Stimulated activated CD8-positive, alpha-beta memory T cell treated with anti-CD3 and anti-CD28 coated beads, Interleukin-12 subunit alpha, Interleukin-12 subunit beta, amount 100 ng/mL, for 4 hours (primary cell): Measurements from ENCODE around the gene MBOAT1.

Experiments
- DNase-seq: peaks from one replicate; pipeline ENCODE4 v3.0.0-alpha.2; 2020; ENCODE audit warnings: low read depth

The MBOAT1 gene

DNA sequence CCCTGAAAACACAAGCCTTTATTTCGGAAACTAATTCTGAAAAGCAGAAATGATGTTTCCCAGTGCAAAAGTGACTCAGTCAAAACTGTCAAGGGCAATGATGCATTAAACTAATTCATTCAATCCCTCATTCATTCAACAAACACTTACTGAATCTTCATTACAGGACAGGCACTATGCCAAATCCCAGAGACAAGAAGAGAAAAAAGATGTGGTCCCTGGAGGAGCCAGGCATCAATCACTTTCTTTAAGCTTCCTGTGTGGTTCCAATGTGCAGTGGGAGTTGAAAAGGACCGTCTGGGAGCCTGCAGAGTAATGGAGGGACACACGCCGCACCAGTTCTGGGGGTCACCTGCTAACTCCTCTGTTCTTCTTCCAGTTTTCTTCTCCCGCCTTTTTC is 113.1 kb downstream of the MBOAT1 start:
- DNase-seq: no peak

- DNase-seq: no peak
These were observed 113.9 kb downstream of the MBOAT1 start for GRCh38 chr6:20098267-20098876.

- no peak for DNase-seq
These were observed 115.7 kb downstream of the MBOAT1 start for GRCh38 chr6:20096536-20096935.

DNA sequence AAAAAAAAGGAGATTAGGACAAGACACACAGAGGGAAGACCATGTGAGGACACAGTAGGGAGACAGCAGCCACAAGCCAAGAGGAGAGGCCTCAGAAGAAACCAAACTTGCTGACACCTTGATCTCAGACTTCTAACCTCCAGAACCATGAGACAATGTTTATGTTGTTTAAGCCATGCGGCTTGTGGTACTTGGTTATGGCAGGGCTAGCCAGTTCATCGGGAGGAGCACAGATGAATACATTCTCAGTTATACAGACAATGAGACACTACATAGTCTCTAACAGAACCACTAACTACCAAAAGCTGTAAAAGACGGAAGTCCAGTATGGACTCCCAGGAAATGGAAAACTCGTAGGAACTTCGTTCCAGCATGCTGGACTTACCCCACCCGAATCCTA is 116.8 kb downstream of the MBOAT1 start:
- no peak for DNase-seq

DNA sequence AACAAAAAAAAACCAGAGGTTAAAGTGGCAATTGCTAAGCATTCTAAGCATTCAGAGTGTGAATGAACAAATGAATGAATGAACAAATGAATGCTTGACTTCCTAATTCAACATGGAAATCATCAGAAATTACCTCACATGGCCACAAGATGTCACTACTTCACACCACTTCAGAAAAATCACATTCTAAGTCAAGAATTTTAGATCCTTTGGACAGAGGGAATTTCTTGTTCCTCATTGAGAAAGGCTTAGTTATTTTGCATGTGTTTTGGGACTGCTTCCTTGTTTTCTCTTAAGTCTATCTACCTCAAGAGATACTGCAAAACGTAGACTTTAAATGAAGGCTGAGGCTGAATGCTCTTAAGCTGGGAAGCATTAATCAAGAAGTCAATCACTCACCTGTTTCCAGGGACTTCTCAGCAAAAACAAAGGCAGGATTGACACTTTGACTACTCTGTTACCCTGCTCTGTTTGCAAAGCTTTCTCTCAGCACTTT is 120.2 kb downstream of the MBOAT1 start:
- no peak for DNase-seq

DNA sequence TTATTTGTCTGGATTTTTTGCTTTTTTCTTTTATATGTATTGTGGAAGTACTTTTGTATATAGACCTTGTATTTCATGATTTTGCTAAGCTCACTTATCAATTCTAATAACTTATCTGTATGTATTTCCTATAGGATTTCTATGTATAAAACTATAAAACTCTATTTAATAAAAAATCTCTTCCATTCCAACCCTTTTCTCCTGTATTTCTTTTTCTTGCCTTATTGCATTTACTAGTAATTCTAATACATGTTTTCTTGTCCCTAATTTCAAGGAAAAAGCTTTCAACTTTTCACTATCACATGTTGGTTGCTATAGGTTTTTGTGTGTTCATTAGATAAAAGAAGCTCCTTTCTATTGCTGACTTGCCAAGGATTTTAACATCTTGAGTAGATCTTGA is 125.3 kb downstream of the MBOAT1 start:
- DNase-seq: no peak

GRCh38 chr6:20085817-20086216 is 126.5 kb downstream of the MBOAT1 start:
- no peak for DNase-seq

DNA sequence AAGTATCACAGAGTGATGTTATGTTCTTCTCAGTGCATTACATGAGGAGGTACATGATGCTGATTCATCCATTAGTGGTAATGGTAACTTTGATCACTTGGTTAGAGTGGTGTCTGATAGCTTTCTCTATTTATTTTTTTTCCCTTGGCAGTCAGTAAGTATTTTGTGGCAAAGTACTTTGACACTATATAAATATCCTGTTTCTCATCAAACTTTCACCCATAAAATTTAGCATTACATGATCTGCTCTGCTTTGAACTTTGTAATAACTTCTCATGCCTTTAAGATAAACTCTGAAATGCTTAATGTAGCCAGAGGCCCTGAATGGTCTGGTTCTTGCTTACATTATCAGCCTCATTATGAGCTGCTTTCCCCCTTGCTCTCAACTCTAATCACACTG is 127.9 kb downstream of the MBOAT1 start:
- no peak for DNase-seq

- no peak for DNase-seq
These were observed 140.3 kb downstream of the MBOAT1 start for GRCh38 chr6:20071998-20072397.

DNA sequence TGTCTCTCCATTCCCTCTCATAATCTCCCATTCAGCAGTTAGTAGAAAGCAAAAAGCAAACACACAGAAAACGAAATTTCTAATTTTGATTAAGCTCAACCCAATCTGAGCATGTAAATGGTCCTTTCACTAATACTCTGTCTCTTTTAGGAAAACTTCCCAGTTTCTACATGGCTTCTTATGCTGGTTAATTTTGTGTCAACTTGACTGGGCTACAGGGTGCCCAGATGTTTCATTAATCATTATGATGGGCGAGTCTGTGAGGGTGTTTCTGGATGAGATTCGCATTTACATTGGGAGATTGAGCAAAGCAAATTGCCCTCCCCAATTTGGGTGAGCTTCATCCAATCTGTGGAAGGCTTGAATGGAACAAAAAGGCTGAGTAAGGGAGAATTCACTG is 142.2 kb downstream of the MBOAT1 start:
- DNase-seq: no peak

DNA sequence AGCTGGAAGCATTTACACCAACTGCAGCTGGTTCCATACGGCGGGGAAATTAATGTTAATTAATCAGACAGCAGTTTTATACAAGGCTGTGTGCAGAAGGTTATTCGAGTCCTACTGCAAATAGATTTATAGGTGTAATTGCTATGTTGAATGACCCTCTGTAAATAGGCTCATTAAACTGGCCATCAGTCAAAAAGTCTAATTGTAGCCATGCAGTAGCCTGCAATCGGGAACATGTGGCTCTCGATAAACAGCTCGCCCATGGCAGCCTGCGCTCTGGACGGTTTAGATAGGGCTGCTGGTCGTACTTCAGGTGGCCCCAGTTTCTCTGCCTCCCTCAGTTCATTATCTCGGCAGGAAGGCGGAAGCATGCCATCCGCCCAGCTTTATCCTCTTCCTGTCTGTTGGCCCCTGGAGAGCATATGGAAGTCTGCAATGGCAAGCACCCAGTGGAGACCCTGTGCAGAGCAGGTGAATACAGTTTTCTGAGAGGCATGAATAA is 143.2 kb downstream of the MBOAT1 start:
- DNase-seq: no peak

DNA sequence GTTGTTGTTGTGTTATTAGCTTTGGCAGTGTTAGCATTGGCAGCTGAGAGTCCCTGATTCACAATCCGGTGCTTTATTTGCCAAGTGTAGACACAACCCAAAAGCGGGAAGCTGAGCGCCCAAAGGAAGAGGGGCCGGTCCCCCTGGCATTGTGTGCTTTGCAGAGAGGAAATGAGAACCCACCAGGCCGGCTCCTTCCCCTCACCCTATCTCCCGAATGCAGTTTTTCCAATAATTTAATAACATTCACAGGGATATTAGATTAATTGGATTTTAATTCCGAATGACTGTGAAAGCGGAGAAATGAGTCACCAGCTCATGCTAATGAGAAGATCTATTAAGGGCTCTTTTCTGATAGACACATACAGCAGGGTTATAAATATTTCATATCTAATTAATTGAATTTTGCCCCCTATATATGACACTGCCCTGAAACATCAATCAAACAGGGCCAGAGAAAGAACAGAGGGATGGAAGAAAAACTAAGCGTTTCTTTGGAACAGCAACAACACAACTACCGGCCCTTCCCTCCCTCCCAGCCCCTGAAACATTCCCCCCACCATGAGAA is 143.8 kb downstream of the MBOAT1 start:
- no peak for DNase-seq

- DNase-seq: no peak
These were observed 150.3 kb downstream of the MBOAT1 start for GRCh38 chr6:20061952-20062351.

- no peak for DNase-seq
These were observed 152.0 kb downstream of the MBOAT1 start for GRCh38 chr6:20060252-20060651.

DNA sequence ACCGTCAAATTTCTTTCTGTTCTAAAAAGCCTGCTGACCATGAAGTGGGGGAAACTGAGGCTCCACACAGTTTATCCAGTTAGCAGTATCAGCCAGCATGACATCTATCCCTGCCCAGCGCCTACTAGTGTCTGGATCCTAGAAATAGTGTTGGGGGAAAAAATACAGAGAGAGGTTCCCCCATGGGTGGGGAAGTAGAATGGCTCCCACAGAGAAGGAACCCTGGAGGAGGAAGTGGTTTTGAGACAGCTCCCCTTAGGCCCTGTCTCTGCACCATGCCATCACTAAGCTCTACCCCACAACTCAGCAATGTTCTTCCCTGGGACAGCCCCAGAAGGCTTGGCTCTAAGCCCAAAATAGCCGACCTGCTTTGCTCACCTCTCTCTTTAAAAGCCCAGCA is 153.4 kb downstream of the MBOAT1 start:
- no peak for DNase-seq

GRCh38 chr6:20058121-20058905 is 154.0 kb downstream of the MBOAT1 start:
- no peak for DNase-seq

DNA sequence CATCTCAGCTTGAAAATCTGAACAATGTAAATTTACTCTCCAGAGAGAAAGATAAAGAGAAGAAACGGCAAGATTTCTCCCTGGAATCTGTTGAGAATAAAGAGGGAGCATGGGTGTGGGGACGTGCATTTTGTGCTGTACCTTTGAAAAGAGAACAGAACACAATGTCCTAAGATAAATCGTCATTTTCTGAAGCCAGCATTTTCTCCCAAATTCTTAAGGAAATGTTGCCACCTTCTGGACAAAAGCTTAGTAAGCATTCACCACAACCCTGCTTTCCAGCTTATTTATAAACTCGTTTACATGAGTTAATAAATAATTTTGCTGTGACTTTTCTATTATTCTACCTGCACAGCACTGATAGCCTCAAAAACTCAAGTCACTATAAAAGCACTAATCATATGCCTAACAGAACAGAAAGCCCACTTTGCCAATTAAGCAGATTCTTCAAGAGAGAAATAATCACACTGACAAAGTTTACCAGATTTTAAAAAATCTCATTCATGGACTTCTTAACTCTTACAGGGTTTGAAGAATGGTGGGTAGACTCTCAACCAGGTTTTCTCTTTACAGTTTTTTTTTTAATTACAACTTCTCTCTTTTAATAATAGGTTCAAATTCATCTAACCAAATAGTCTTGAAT is 155.8 kb downstream of the MBOAT1 start:
- DNase-seq: no peak

DNA sequence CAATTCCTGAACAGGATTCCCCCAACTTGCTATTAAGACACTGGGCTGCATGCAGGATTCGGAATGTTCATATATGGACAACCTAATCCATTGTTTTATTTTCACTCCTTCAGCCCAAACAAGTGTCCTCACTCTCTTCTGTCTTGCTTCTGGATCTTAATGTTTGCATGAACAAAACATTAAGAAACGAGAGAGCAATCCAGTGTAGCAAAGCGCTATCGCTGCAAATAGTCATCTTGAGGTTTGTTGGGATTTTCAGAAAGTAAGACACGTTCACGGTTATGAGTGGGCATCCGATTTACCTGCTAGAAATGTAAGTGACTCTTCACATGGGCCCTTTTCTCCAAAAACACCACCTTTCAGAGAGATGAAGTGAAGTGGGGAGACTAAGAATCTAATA is 156.4 kb downstream of the MBOAT1 start:
- DNase-seq: no peak
